ENCODE results near the gene AUTS2.

The AUTS2 gene

DNA sequence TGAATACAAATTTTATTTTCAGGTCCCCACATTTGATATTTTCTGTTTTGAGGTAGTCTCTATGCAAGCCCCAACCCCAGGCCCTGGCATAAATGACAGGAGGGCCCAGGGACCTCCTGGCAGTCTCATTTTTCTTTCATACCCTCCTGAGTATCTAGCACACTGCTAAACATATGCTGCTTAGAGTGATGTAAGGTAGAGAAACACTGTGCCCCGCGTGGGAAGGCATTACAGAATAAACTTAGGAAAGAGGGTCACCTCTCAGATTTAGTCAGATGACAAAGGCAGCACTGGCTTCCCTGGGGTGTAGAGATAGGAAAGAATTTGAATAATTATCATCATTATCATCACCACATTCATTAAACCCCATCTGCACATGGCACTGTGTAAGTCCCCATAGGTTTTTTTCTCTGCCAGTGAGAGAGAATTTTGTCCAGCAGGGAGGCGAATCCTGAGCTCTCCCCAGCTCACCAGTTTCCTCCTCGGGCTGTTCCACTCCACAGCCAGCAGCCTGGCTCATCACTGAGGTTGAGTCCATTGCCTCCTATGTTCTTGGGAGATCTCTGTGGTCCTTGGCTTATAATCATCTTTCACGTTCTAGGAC lies 1026.3 kb downstream of the AUTS2 start:
- no peaks in the 10 kb centered on the region for H3K36me3 ChIP-seq (ENCODE audit: control insufficient read depth in 1 of 2, insufficient read depth in 2 of 2, low read length in 2 of 2)
- no peaks in the 10 kb centered on the region for H3K27me3 ChIP-seq (ENCODE audit: low read depth, low read length)
- H3K4me3 ChIP-seq (ENCODE audit: low read depth in 1 of 2, low read length in 2 of 2): no peak overlapping the region
- H3K9me3 ChIP-seq (ENCODE audit: control insufficient read depth in 1 of 2, low read length in 2 of 2): no peaks in the 10 kb centered on the region
- H3K27ac ChIP-seq (ENCODE audit: low read length): no peak overlapping the region
- no peaks in the 10 kb centered on the region for H3K4me1 ChIP-seq (ENCODE audit: control insufficient read depth in 1 of 2, insufficient read depth in 2 of 2, low read length in 2 of 2)

DNA sequence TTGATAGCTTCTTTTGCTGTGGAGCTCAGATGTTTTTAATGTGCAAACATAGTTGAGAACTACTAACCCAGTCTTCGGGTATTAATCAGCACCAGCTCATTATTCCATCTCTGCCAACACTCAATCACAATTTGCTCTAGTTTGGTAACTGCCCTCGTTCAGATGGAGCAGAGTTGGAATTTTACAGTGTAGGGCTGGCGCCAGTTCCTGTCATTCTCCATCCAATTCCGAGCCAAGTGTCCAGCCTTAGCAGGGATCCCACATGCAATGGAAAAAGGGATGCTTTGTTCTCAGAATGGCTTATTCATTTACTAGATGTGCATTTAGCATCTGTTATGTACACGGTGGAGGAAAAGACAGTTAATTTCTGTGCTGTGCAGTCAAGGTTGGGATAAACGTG lies 1029.2 kb downstream of the AUTS2 start:
- no peaks in the 10 kb centered on the region for H3K36me3 ChIP-seq (ENCODE audit: control insufficient read depth in 1 of 2, insufficient read depth in 2 of 2, low read length in 2 of 2)

DNA sequence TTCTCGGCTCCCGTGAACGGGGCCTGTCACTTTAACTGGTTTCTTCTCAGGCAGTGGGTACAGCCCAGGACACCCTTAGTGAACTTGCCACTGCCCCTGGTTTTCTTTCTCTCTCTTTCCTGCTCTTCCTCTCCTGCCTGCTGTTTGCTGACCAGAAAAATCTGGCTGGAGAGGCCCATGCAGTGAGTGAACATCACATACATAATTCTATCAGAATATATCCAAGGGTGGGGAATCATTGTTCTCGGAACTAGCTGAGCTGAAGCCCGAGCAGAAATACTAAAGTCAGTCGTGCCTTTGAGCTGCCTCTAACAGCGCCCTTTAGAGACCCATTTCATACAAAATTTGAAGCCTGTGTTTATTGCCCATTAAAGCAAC lies 1032.2 kb downstream of the AUTS2 start:
- no peaks in the 10 kb centered on the region for H3K27me3 ChIP-seq (ENCODE audit: low read depth, low read length)
- H3K4me3 ChIP-seq (ENCODE audit: low read depth in 1 of 2, low read length in 2 of 2): no peak overlapping the region
- no peaks in the 10 kb centered on the region for H3K4me1 ChIP-seq (ENCODE audit: control insufficient read depth in 1 of 2, insufficient read depth in 2 of 2, low read length in 2 of 2)

More for the DNA sequence above, 1029.2 kb downstream of the AUTS2 start:
- no peak overlapping the region for H3K27ac ChIP-seq (ENCODE audit: low read length)
- no peaks in the 10 kb centered on the region for H3K9me3 ChIP-seq (ENCODE audit: control insufficient read depth in 1 of 2, low read length in 2 of 2)
- H3K4me1 ChIP-seq (ENCODE audit: control insufficient read depth in 1 of 2, insufficient read depth in 2 of 2, low read length in 2 of 2): no peaks in the 10 kb centered on the region
- no peak overlapping the region for H3K4me3 ChIP-seq (ENCODE audit: low read depth in 1 of 2, low read length in 2 of 2)
- no peaks in the 10 kb centered on the region for H3K27me3 ChIP-seq (ENCODE audit: low read depth, low read length)

DNA sequence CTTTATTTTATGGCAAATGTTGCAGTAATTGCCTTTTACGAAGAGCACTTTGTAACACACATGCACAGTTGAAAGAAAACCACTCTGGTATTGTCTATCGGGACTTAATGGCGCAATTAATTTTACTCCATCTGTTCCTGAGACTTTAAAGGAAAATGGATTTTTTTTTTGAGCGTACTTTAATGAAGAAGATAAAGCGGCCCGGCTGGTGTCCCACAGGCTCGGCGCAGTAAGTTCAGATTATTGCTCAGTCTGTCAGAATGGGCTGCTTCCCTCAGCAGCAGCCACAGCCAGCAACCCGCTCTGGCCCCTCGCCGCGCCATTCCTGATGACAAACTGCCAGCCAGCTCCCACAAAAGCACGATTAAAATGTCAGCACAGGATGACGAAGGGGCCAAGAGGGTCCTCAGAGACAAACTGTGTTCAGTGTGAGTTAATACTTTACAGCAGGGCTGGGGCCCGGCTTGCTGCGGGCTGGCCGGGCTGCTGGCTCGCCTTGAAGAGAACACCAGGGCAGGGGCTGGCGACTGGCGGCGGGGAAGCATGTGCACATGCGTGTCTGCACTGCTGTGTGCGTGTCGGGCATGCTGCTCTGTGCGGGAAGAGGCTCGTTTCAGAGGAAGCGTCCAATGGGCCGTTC lies 1032.7 kb downstream of the AUTS2 start:
- Histone ChIP-seq H3K9me3 (ENCODE audit: control insufficient read depth in 1 of 2, low read length in 2 of 2) (no peaks in the 10 kb centered on the region), H3K36me3 (ENCODE audit: control insufficient read depth in 1 of 2, insufficient read depth in 2 of 2, low read length in 2 of 2) (no peaks in the 10 kb centered on the region), H3K27ac (ENCODE audit: low read length) (no peak overlapping the region), H3K4me1 (ENCODE audit: control insufficient read depth in 1 of 2, insufficient read depth in 2 of 2, low read length in 2 of 2) (no peaks in the 10 kb centered on the region), H3K4me3 (ENCODE audit: low read depth in 1 of 2, low read length in 2 of 2) (peak overlapping the region in 1 of 2 donors; percentile 15), H3K27me3 (ENCODE audit: low read depth, low read length) (no peaks in the 10 kb centered on the region)

More for the DNA sequence above, 1032.2 kb downstream of the AUTS2 start:
- Histone ChIP-seq H3K27ac (ENCODE audit: low read length) (no peak overlapping the region), H3K36me3 (ENCODE audit: control insufficient read depth in 1 of 2, insufficient read depth in 2 of 2, low read length in 2 of 2) (no peaks in the 10 kb centered on the region), H3K9me3 (ENCODE audit: control insufficient read depth in 1 of 2, low read length in 2 of 2) (no peaks in the 10 kb centered on the region)

DNA sequence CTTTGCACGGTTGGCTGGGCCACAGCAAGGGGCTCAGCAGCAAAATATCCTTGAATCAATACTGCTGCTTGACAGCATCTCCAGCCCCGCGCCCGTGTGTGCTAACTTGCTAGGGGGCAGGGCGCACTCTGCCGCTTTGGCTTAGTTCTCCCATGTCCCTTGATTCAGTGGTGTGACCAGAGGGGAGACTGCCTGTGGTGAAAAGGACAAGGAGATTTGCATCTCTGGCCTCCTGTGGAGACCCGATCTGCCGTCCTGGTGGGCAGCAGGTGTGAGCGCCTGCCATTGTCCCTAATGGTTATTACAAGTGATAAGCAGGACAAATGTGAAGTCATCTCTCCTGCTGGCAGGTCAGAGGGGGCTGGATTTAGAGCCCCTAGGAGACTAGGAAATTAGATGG lies 1033.4 kb downstream of the AUTS2 start:
- H3K27me3 ChIP-seq (ENCODE audit: low read depth, low read length): no peaks in the 10 kb centered on the region
- no peaks in the 10 kb centered on the region for H3K9me3 ChIP-seq (ENCODE audit: control insufficient read depth in 1 of 2, low read length in 2 of 2)
- H3K4me1 ChIP-seq (ENCODE audit: control insufficient read depth in 1 of 2, insufficient read depth in 2 of 2, low read length in 2 of 2): no peaks in the 10 kb centered on the region
- H3K36me3 ChIP-seq (ENCODE audit: control insufficient read depth in 1 of 2, insufficient read depth in 2 of 2, low read length in 2 of 2): no peaks in the 10 kb centered on the region
- H3K27ac ChIP-seq (ENCODE audit: low read length): no peak overlapping the region
- H3K4me3 ChIP-seq (ENCODE audit: low read depth in 1 of 2, low read length in 2 of 2): no peak overlapping the region

DNA sequence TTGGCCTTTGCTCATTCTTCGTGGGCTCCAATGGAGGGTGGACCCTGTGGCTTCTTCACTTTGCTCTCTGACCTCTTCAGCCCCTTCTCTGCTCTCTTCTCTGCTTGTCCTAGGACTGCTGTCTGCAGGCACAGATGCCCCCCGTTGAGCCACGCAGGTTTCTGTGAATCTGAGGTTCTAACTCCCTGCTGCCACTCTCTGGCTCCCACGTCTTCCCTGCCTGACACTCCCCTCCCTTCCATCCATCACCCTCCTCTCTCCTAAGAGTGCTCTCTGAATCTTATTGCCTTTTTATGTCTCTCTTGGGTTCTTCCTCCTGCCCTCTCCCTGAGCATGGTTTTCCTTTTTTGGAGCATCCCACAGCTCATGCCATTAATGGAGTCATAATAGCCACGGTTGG lies 1034.1 kb downstream of the AUTS2 start:
- Histone ChIP-seq H3K27ac (ENCODE audit: low read length) (no peak overlapping the region), H3K9me3 (ENCODE audit: control insufficient read depth in 1 of 2, low read length in 2 of 2) (no peaks in the 10 kb centered on the region), H3K27me3 (ENCODE audit: low read depth, low read length) (no peaks in the 10 kb centered on the region), H3K36me3 (ENCODE audit: control insufficient read depth in 1 of 2, insufficient read depth in 2 of 2, low read length in 2 of 2) (no peaks in the 10 kb centered on the region), H3K4me1 (ENCODE audit: control insufficient read depth in 1 of 2, insufficient read depth in 2 of 2, low read length in 2 of 2) (no peaks in the 10 kb centered on the region), H3K4me3 (ENCODE audit: low read depth in 1 of 2, low read length in 2 of 2) (no peak overlapping the region)

DNA sequence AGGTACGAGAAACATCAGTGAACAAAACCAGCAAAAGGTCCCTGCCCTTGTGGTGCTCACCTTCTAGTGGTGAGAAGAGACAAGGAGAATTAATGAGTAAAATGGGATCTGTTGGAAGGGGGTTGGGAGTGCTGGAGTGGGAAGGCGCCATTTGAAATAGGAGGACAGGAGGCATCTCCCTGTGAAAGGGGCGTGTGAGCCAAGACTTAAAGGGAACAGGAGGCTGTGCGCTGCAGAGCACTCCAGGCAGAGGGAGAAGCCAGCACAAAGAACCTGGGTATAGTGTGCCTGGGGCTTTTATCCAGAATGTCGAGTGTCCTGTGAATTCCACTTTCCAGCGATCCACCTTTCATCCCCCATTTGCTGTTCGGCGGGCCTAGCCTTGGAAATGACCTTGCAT lies 1035.8 kb downstream of the AUTS2 start:
- Histone ChIP-seq H3K4me3 (ENCODE audit: low read depth in 1 of 2, low read length in 2 of 2) (no peak overlapping the region), H3K27ac (ENCODE audit: low read length) (no peak overlapping the region), H3K27me3 (ENCODE audit: low read depth, low read length) (no peaks in the 10 kb centered on the region), H3K36me3 (ENCODE audit: control insufficient read depth in 1 of 2, insufficient read depth in 2 of 2, low read length in 2 of 2) (no peaks in the 10 kb centered on the region), H3K9me3 (ENCODE audit: control insufficient read depth in 1 of 2, low read length in 2 of 2) (no peaks in the 10 kb centered on the region), H3K4me1 (ENCODE audit: control insufficient read depth in 1 of 2, insufficient read depth in 2 of 2, low read length in 2 of 2) (no peaks in the 10 kb centered on the region)

DNA sequence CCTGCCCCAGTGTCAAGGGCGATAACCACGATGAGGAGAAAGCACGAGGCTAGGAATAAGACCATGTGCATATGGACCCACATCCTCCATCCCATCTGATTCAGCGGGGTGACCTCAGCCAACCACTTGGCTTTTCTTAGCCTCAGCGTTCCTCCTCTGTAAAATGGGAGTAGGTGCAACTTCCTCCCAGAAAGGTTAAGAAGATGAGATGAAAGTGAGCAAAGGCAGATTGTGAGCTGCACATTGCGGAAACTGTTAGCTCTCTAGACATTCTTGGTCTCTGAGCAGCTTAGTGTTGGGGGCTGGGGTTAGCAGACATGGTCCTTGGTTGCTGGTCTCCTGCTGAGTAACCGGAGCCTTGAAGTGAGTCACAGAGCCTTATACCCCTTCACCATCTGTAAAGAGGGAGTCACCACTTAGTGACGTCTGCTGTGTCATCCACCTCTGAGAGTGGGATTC lies 1036.4 kb downstream of the AUTS2 start:
- no peaks in the 10 kb centered on the region for H3K27me3 ChIP-seq (ENCODE audit: low read depth, low read length)
- no peak overlapping the region for H3K4me3 ChIP-seq (ENCODE audit: low read depth in 1 of 2, low read length in 2 of 2)
- H3K27ac ChIP-seq (ENCODE audit: low read length): no peak overlapping the region
- no peaks in the 10 kb centered on the region for H3K4me1 ChIP-seq (ENCODE audit: control insufficient read depth in 1 of 2, insufficient read depth in 2 of 2, low read length in 2 of 2)
- no peaks in the 10 kb centered on the region for H3K36me3 ChIP-seq (ENCODE audit: control insufficient read depth in 1 of 2, insufficient read depth in 2 of 2, low read length in 2 of 2)
- no peaks in the 10 kb centered on the region for H3K9me3 ChIP-seq (ENCODE audit: control insufficient read depth in 1 of 2, low read length in 2 of 2)

DNA sequence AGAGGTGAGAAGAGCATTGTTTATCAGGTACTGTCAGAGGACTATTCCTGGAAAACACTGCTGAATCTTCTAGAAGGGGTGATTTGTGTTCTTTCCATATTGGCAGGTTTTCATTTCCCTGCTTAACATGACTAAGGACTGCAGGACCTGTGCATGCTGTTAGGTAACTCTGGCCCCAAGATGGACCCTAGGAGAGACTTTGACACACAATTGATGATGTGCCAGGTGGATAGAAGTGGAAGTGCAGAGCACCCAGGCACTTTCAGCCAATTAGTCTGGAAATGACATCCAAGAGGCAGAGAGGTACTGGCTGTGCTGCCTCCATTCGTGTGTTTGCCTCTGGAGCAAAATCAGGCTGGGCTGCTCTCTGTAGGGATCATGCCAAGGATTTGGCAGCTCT lies 1037.4 kb downstream of the AUTS2 start:
- no peak overlapping the region for H3K27ac ChIP-seq (ENCODE audit: low read length)
- H3K36me3 ChIP-seq (ENCODE audit: control insufficient read depth in 1 of 2, insufficient read depth in 2 of 2, low read length in 2 of 2): no peaks in the 10 kb centered on the region
- H3K9me3 ChIP-seq (ENCODE audit: control insufficient read depth in 1 of 2, low read length in 2 of 2): no peaks in the 10 kb centered on the region
- no peaks in the 10 kb centered on the region for H3K4me1 ChIP-seq (ENCODE audit: control insufficient read depth in 1 of 2, insufficient read depth in 2 of 2, low read length in 2 of 2)
- H3K27me3 ChIP-seq (ENCODE audit: low read depth, low read length): no peaks in the 10 kb centered on the region
- H3K4me3 ChIP-seq (ENCODE audit: low read depth in 1 of 2, low read length in 2 of 2): no peak overlapping the region

DNA sequence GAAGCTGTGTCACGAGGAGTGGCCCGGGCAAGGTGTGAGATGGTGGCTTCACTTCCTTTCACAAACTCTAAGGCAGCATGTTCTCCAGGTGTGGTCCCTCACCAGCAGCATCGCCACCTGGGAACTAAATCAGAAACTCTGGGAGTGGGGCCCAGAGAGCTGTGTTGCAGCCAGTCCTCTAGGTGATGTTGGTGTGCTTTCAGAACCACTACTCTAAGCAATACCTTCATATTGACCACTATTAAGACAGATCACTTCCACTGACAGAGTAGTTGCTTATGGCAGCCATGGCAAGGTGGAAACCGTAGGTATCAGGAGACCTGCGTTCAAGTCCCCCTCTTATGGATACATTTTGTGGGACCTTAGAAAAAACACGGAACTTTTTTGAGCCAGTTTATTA lies 1037.9 kb downstream of the AUTS2 start:
- Histone ChIP-seq H3K27ac (ENCODE audit: low read length) (no peak overlapping the region), H3K4me1 (ENCODE audit: control insufficient read depth in 1 of 2, insufficient read depth in 2 of 2, low read length in 2 of 2) (no peaks in the 10 kb centered on the region), H3K4me3 (ENCODE audit: low read depth in 1 of 2, low read length in 2 of 2) (no peak overlapping the region), H3K27me3 (ENCODE audit: low read depth, low read length) (no peaks in the 10 kb centered on the region), H3K9me3 (ENCODE audit: control insufficient read depth in 1 of 2, low read length in 2 of 2) (no peaks in the 10 kb centered on the region), H3K36me3 (ENCODE audit: control insufficient read depth in 1 of 2, insufficient read depth in 2 of 2, low read length in 2 of 2) (no peaks in the 10 kb centered on the region)

DNA sequence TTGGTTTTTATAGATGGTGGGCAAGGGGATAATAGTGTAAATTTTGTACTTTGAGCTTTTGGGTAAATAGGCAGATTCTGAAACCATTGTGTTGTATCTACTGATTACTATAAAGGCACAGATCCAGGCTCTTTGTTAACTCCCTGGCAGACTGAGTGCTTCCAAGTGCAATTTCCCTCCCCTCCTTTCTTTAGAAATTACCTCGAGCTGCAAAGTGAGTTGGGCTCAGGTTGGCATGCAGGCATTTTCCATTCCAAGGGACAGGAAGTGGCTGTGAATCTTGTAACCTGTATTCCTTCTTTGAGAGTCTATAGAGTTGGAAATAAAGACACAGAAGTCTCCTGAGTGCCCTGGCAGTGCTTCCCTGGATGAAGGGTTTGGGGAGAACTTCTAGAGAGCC lies 1039.5 kb downstream of the AUTS2 start:
- H3K27ac ChIP-seq (ENCODE audit: low read length): no peak overlapping the region
- H3K4me1 ChIP-seq (ENCODE audit: control insufficient read depth in 1 of 2, insufficient read depth in 2 of 2, low read length in 2 of 2): no peaks in the 10 kb centered on the region
- no peaks in the 10 kb centered on the region for H3K27me3 ChIP-seq (ENCODE audit: low read depth, low read length)
- H3K36me3 ChIP-seq (ENCODE audit: control insufficient read depth in 1 of 2, insufficient read depth in 2 of 2, low read length in 2 of 2): no peaks in the 10 kb centered on the region
- no peak overlapping the region for H3K4me3 ChIP-seq (ENCODE audit: low read depth in 1 of 2, low read length in 2 of 2)
- no peaks in the 10 kb centered on the region for H3K9me3 ChIP-seq (ENCODE audit: control insufficient read depth in 1 of 2, low read length in 2 of 2)

Measured in muscle layer of duodenum (tissue), 2 donors.